Airway epithelial cell (primary cell): ENCODE data around the gene KRT81. TPM values are rescaled to one million over a fixed set of nuclear protein-coding genes. Genes with fewer than 3 reads are reported as not detected.

Experiments used
- total RNA-seq: library from RNA; depleted of rRNA; stranded (reverse); fragments of >200 nt; gene quantifications from 2 replicates; pipeline ENCODE4 v1.2.3, GENCODE V29; 2015

Gene KRT81
- 35.9 and 54.8 TPM in 2 replicates for total RNA-seq

DNA sequence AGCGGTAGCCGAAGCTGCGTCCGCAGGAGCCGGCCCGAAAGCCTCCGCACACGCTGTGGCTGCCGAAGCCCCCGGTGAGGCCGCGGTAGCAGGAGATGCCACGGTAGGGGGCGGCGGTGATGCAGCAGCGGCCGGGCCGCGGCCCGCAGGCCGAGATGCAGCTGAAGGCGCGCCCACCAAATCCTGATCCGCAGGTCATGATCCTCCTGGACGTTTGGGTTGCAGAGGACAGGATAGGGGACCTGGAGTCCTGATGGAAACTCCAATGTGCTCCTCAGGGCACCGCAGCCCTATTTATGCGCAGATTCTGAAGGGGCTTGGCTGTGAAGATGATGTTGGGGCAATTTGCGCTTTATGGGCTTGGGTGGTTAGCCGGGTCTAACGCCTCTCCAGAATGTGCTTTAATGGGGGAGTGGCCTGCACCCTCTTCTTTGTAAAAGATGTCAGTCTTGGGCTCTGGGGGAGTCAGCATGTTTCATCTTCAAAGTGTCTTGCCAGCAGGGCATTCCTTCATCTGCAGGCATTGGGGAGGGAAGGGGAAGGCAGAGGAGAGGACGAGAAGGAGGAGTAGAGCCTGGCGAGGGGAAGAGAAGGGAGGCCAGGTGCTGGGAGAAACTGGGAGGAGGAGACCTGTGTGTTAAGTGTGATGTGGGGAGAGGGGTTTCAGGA is at the start of gene KRT81:
Gene KRT81 (minus strand): TSS at position 268 of the 669 bp plus-strand sequence. CDS start 69 bp downstream, at position 199.

DNA sequence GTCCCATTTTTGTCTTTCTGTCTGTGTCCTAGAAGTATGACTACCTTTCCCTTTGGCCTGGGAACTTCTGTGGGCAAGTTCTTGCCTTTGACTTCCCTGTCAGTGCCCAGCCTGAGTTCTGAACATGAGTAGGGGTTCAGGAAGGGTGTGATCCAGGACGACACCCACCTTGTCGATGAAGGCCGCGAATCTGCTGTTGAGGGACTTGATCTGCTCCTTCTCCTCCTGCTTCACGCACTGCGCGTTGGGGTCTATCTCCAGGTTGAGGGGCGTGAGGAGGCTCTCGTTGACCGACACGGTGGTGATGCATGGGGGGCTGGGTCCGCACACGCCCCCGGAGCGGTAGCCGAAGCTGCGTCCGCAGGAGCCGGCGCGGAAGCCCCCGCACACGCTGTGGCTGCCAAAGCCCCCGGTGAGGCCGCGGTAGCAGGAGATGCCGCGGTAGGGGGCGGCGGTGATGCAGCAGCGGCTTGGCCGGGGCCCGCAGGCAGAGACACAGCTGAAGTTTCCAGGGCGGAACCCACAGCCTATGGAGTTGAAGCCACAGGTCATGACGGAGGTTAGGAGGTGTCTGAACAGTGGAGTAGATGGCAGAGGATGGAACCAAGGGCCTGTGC is 29.6 kb upstream of the KRT81 start, which contains the start of gene KRT83:
Gene KRT83 (minus strand): TSS at position 615 of the 617 bp plus-strand sequence. CDS start 63 bp downstream, at position 552.

DNA sequence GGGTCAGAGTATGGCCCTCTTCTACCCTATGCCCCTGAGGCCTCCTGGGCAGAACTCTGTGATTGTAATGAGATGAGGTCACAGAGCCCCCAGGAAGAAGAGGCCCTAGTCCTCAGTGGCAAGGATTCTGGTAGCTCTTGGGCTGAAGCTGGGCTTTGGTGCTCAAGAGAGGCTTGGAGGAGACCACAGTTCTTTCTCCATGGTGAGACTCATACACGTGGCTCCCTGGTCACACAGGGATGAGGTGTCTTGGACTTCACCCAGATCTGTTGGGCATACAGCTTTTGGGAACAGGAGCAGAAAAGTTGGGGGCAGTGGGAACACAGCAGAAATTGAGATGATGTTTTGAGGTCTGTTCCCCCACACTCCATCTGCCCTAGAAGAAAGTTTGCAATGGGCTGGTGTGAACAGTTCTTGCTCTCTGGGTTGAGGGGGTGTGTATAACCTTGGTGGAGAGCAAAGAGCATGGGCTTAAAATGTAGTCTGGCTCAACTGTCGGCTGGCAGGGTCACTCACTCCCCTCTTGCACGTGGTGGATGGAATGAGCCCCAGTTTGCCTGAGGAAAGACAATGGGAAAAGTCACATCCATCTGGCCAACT is 16.7 kb downstream of the KRT81 start, which contains the start of gene KRT86:
Gene KRT86 (plus strand): TSS at position 125 of the 600 bp plus-strand sequence. CDS start 27,272 bp downstream, outside the sequence.

Other genes starting within 250 kb of the KRT81 start
- 1.9 and 6.2 TPM in 2 replicates for gene NR4A1, start 240.1 kb downstream of the KRT81 start, total RNA-seq
- gene ATG101, start 221.6 kb downstream of the KRT81 start, total RNA-seq = 57.4 and 59.3 TPM in 2 replicates
- not detected in 2 replicates for gene SMIM41, start 211.8 kb downstream of the KRT81 start, total RNA-seq
- gene KRT80, start 99.5 kb downstream of the KRT81 start, total RNA-seq = 6.5 and 7.3 TPM in 2 replicates
- gene KRT7, start 58.3 kb downstream of the KRT81 start, total RNA-seq = 1,213 and 1,216 TPM in 2 replicates
- 0.56 TPM in 1 of 2 replicates, not detected in the other for gene KRT86, start 16.9 kb downstream of the KRT81 start, total RNA-seq
- gene KRT83, start 29.9 kb upstream of the KRT81 start, total RNA-seq = not detected in 2 replicates
- gene KRT85, start 75.9 kb upstream of the KRT81 start, total RNA-seq = not detected in 2 replicates
- gene KRT84, start 94.1 kb upstream of the KRT81 start, total RNA-seq = 0.07 TPM in 1 of 2 replicates, not detected in the other
- gene KRT82, start 114.8 kb upstream of the KRT81 start, total RNA-seq = not detected in 2 replicates
- gene KRT75, start 142.8 kb upstream of the KRT81 start, total RNA-seq = 2.1 and 2.6 TPM in 2 replicates
- gene KRT6B, start 160.6 kb upstream of the KRT81 start, total RNA-seq = 1,596 and 1,655 TPM in 2 replicates
- 220 and 261 TPM in 2 replicates for gene KRT6C, start 182.3 kb upstream of the KRT81 start, total RNA-seq
- gene KRT6A, start 201.7 kb upstream of the KRT81 start, total RNA-seq = 9,998 and 10,940 TPM in 2 replicates
- gene KRT5, start 228.9 kb upstream of the KRT81 start, total RNA-seq = 10,625 and 11,680 TPM in 2 replicates